Measurements from ENCODE around the gene ALG10.
"Not testable (repeated sequence)": the region's sequence is repeated elsewhere in the genome, so short reads cannot be mapped to it uniquely, and the experiment has no call there.

Gene ALG10

DNA sequence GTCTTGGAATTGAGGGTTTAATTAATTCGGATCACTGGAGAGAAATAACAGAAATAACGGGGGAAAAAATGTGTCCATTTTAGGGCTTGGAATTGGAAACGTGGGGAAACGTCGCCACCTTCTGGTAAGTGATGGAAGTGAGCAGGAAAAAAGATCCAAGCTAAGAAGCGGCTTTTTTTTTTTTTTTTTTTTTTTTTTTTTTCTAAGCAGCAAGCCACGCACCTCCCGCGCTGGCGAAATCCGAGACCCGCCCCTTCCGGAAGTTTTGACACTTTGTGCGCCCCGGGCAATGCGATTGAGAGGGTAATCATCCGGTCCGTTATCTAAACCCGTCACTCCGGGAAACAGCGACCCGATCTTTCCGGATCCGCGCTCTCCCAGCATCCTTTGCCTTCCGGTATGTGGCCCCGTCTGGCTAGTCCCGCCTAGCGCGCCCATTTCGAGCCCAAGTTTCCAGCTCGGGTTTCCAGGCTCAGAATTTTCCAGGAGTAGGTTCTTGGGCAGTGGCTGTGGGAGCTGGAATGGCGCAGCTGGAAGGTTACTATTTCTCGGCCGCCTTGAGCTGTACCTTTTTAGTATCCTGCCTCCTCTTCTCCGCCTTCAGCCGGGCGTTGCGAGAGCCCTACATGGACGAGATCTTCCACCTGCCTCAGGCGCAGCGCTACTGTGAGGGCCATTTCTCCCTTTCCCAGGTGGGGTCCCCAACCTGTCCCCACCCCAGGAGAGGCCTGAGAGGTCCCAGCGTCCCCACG, at the start of gene ALG10:
TSS of gene ALG10 (plus strand) at position 418 of the 752 bp plus-strand sequence. CDS start at position 522, 104 bp downstream.
- peak; percentile 90 for DNase-seq

- DNase-seq, result not testable (repeated sequence)
Observed at GRCh38 chr12:33972884-33973283, 49.4 kb upstream of the ALG10 start.

DNA sequence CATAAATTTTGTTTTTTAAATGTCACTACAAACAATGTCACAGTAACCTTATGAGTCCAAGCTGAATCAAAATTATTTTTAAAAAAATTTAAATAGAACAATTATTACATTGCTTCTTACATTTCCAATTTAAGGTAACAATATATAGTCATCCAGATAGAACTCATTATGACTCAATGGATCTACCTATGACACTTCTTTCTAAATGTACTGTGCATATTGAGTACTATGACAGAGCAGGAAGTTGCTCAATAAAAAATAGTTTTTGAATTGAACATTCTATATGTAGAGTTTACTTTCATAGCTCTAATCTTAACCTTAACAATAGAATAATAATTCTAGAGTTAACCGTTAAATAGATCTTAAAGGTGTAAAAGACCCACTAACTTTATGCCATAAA, 44.4 kb upstream of the ALG10 start:
- DNase-seq, result no peak

- DNase-seq, result no peak
Observed at GRCh38 chr12:33988197-33988805, 34.0 kb upstream of the ALG10 start.

DNA sequence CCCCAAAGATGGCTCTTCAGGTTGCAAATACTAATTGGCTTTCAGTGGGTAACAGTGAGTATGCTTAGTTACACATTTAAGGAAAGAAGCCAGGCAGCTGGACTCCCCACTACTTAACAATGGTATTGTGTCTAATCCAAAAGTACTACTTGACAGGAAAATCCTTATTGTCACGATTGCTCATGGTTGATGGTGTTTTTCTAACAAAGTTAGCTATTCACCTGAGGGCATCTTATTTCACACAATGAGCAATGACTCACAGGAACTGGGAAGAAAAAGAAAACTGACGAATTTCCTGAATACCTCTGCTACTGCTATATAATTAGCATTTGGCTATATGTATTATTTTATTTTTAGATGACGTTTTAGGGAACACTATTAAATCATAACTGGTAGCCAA, 33.4 kb upstream of the ALG10 start:
- no peak for DNase-seq

DNA sequence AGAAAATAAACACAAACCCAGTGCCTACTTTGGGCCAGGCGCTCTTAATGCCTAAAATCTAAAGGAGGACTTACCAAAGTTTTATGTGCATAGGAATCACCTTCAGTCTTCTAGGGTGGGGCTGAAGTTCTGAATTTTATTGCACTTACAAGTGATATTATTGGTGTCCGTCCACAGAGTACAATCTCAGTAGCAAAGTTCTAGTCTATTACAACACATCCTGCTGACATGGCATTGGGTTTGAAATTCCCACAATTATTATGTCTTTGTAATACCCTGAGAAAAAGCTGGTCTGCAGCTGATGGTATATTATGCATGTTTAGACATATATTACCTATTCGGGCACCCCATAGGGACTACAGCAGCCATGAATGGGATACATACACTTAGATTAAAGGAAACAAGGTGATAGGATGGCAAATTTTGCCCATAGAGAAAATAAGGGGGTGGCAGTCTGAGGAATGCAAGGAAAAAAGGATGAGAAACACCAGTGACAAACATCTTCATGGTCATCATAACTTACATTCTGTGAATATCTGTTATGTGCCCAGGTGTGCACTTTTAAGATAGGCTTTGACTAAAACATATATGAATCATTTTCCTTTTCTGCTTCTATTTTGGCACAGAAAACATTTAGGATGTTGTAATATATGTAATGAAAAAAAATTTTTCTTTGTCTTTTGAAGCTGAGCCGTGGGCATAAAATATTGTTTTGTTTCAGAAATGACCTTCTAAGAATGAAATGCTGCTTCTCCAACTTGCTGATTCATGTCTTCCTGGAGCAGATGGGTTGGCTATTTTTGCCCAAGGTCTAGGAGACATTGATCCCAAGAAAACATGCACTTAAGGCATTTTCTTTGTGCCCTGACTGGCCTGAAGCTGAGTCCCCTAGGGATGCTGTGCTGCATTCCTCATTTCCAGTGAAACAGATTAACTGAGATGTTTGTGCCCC, 27.2 kb upstream of the ALG10 start:
- DNase-seq, result no peak

DNA sequence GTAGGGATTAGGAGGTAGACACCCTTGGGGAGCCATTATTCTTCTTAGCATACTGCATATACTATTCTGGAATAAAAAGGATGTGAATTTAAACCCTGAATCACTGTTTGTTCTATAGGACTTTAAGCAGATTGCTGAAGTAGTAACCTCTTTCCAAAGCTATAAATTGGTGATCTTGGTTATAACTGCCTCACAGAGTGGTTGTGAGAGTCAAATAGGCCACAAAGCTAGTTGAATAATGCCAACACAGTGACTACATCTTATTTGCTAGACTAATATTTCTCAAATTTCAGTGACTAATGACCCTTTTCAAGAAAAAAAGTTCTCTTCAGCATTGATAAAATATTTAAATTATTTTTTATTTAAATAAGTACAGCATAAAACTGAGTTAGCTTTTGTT, 13.5 kb upstream of the ALG10 start:
- DNase-seq, result not testable (repeated sequence)

DNA sequence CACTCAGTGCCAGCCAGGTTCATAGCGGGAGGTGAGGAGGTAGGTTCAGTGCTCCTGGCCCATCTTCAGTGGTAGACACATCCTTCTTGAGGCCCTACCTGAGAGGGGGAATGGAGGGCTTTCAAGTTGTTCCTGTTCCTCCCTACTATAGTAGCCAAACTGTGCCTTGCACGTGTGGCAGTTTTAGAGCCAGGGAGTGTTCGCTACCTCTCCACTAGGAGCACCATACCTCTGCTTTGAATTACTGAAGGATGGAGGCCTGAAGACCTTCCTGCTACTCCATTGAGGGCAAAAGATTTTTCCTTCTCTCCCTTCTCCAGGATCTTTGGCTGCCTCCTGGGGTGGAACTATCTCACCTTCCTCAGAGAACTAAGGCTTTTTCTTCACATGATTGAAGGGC, 5.9 kb upstream of the ALG10 start:
- DNase-seq, result no peak

DNA sequence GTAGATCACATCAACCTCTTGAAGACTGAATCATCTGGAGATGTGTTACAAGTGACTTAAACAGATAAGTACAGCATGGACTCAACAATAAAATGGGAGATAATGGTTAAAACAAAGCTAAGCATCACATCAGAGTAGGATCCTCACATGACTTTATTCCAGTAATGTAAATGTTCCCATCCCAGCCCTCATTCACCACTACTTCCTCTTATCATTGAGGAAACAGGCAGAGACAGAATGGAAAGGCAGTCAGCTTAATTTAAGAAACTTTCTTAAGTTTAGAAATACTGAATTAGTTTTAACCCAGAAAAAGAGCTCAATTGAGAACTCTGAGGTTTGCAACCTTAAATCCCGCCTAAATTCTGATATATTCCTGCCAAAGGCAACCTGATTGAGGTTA, 1.2 kb upstream of the ALG10 start:
- DNase-seq, result no peak

DNA sequence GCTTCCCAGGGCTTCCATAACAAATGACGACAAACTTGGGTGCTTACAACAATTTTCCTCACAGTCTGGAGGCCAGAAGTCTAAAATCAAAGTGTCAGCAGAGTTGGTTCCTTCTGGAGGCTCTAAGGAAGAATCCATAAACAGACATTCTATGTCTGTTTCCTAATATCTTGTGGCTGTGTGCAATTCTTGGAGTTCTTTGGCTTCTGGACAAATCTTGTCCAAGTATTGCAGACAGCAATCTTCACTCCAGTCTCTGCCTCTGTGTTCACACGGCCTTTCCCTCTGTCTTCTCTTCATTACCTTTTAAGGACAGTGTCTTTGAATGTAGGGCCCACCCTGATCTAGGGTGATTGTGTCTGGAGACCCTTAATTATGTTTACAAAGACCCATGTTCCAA, 5.4 kb downstream of the ALG10 start:
- not testable (repeated sequence) for DNase-seq

GRCh38 chr12:34030591-34030990, 8.3 kb downstream of the ALG10 start:
- no peak for DNase-seq

DNA sequence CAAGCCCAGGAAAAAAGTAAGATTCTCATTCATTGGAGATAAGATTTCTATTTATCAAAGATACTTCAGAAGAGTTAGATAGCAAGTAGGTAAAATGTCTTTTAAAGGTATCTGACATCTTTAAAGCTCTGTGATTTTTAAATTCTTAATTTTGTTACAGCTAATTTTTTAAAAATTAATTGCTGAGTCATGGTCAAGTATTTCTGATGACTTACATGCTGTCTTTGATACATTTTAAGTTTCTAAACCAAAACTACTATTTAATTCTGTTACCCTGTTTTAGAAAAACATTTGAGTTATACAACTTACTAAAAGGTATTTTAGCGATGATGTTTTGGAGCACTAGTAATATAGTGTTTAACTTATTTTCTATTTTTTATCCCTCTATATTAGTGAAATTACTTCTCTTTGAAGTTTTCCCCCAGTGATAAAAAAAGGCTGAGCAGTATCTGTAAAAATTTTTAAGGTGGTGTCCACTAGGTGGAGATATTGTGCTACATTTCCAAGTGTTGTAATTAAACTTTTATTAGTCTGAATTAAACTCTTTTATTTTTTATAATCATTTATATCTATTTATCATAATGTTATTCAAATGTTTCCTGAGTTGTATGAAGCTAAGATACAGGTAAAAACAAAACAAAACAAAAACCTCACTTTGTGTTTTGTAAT, 11.5 kb downstream of the ALG10 start:
- peak; percentile 5 for DNase-seq

- DNase-seq, result peak; percentile 4
Observed at GRCh38 chr12:34038357-34038756, 16.1 kb downstream of the ALG10 start.

- DNase-seq, result no peak
Observed at GRCh38 chr12:34046570-34046969, 24.3 kb downstream of the ALG10 start.

DNA sequence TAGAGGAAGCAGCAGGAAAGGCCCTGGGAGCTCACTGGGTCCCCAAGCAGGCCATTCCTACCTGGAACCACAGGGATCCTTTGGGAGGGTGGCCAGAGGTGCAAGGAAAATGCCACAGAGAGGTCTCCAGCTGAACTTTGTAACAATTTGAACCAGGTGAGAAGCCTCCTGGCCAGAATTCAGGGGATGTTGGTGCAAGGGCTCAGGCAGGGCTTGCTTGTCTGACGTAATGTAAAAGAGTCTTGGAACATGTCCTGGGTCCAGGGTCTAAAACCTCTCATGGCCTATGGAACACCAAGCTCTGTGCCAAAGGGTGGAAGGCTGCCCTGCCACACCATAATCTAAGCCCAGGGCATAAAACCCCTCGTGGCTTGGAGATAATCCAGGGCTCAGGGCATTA, 25.6 kb downstream of the ALG10 start:
- DNase-seq, result not testable (repeated sequence)

- no peak for DNase-seq
Observed at GRCh38 chr12:34048714-34049113, 26.4 kb downstream of the ALG10 start.

- DNase-seq, result no peak
Observed at GRCh38 chr12:34051486-34051885, 29.2 kb downstream of the ALG10 start.

- no peak for DNase-seq
Observed at GRCh38 chr12:34054938-34055337, 32.6 kb downstream of the ALG10 start.
